ENCODE measurements around the gene INIP.

INIP gene, protein sequence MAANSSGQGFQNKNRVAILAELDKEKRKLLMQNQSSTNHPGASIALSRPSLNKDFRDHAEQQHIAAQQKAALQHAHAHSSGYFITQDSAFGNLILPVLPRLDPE

GRCh38 chr9:112717661-112718331, at the start of gene INIP:
TSS of gene INIP (minus strand) at chr9:112718117. CDS start at chr9:112716485, 1,632 bp downstream.
- Histone ChIP-seq H4K20me1 (ENCODE audit: insufficient read depth, low read length) (no peaks in the 10 kb centered on the region), H3K9me3 (ENCODE audit: insufficient read depth, low read length) (no peaks in the 10 kb centered on the region), H3K4me1 (ENCODE audit: low read length) (peaks cover 16% of the 10 kb centered on the region), H3K79me2 (ENCODE audit: low read length) (peaks cover 11% of the 10 kb centered on the region), H3K36me3 (replicated peaks; ENCODE audit: low read depth, low read length) (no peaks in the 10 kb centered on the region), H3K27ac (ENCODE audit: low read length) (peak within 1 kb of the TSS; percentile 73), H3K4me2 (ENCODE audit: low read length) (peak within 1 kb of the TSS; percentile 94), H2AFZ (ENCODE audit: low read depth, low read length) (peak within 1 kb of the TSS; percentile 83), H3K27me3 (ENCODE audit: low read depth, low read length) (no peaks in the 10 kb centered on the region), H3K9ac (ENCODE audit: low read length) (peak within 1 kb of the TSS; percentile 81), H3K4me3 (ENCODE audit: low read length) (peak within 1 kb of the TSS; percentile 99)
- TF ChIP-seq, protein P1, sequence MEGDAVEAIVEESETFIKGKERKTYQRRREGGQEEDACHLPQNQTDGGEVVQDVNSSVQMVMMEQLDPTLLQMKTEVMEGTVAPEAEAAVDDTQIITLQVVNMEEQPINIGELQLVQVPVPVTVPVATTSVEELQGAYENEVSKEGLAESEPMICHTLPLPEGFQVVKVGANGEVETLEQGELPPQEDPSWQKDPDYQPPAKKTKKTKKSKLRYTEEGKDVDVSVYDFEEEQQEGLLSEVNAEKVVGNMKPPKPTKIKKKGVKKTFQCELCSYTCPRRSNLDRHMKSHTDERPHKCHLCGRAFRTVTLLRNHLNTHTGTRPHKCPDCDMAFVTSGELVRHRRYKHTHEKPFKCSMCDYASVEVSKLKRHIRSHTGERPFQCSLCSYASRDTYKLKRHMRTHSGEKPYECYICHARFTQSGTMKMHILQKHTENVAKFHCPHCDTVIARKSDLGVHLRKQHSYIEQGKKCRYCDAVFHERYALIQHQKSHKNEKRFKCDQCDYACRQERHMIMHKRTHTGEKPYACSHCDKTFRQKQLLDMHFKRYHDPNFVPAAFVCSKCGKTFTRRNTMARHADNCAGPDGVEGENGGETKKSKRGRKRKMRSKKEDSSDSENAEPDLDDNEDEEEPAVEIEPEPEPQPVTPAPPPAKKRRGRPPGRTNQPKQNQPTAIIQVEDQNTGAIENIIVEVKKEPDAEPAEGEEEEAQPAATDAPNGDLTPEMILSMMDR (IDR thresholded peaks at IDR 0.05; ENCODE audit: low read depth, low read length), result peak; percentile 46
- TF ChIP-seq EZH2phosphoT487 (IDR thresholded peaks at IDR 0.05; ENCODE audit: low read depth), result no peak

DNA sequence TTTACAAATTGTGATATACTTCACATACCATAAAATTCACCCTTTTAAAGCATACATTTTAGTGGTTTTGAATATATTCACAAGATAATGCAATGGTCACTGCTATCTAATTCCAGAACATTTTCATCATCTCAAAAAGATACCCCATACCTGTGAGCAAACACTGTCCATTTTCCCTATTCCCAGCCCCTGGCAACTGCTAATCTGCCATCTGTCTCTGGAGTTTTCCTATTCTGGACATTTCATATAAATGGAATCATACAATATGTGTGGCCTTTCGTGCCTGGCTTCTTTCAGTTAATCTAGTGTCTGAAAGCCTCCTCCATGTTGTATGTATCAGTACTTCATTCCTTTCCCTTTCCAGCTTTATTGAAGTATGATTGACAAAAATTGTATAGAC, 47.4 kb upstream of the INIP start:
- Histone ChIP-seq H3K4me1 (ENCODE audit: low read length) (no peaks in the 10 kb centered on the region), H3K4me3 (ENCODE audit: low read length) (no peak overlapping the region), H3K4me2 (ENCODE audit: low read length) (no peak overlapping the region), H3K9me3 (ENCODE audit: insufficient read depth, low read length) (no peaks in the 10 kb centered on the region), H3K27ac (ENCODE audit: low read length) (no peak overlapping the region), H3K27me3 (ENCODE audit: low read depth, low read length) (no peaks in the 10 kb centered on the region), H3K9ac (ENCODE audit: low read length) (no peak overlapping the region), H3K79me2 (ENCODE audit: low read length) (no peaks in the 10 kb centered on the region), H3K36me3 (replicated peaks; ENCODE audit: low read depth, low read length) (no peaks in the 10 kb centered on the region), H4K20me1 (ENCODE audit: insufficient read depth, low read length) (no peaks in the 10 kb centered on the region; the same call in 1 of the 2 replicates), H2AFZ (ENCODE audit: low read depth, low read length) (no peak overlapping the region)
- no peak for TF ChIP-seq EZH2phosphoT487 (IDR thresholded peaks at IDR 0.05; ENCODE audit: low read depth)

DNA sequence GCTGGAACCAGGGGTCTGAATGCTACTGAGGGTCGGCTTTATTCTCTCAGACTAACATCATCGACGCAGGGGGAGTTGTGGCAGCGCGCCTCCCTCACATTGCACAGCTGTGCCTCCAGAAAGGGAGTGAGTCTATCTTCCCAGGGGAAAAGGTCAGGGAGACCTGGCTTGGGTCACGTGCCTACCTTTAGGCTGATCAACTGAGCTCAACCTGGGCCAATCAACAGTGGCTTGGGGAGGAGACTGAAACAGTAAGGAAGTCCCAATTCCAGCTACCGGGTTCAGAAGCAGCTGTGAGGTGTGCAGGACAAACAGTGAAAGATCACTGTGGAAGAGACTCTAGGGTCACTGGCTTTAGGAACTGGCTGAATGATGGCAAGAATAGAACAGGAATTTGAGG, 46.9 kb upstream of the INIP start:
- H4K20me1 ChIP-seq (ENCODE audit: insufficient read depth, low read length), result no peaks in the 10 kb centered on the region; the same call in 1 of the 2 replicates

GRCh38 chr9:112764344-112764743, 46.4 kb upstream of the INIP start:
- Histone ChIP-seq H3K27me3 (ENCODE audit: low read depth, low read length) (no peaks in the 10 kb centered on the region), H3K27ac (ENCODE audit: low read length) (no peak overlapping the region), H3K79me2 (ENCODE audit: low read length) (no peaks in the 10 kb centered on the region), H2AFZ (ENCODE audit: low read depth, low read length) (no peak overlapping the region), H3K4me1 (ENCODE audit: low read length) (no peaks in the 10 kb centered on the region), H3K9me3 (ENCODE audit: insufficient read depth, low read length) (no peaks in the 10 kb centered on the region), H3K4me2 (ENCODE audit: low read length) (no peak overlapping the region), H4K20me1 (ENCODE audit: insufficient read depth, low read length) (no peaks in the 10 kb centered on the region; the same call in 1 of the 2 replicates), H3K36me3 (replicated peaks; ENCODE audit: low read depth, low read length) (no peaks in the 10 kb centered on the region), H3K4me3 (ENCODE audit: low read length) (no peak overlapping the region), H3K9ac (ENCODE audit: low read length) (no peak overlapping the region)
- no peak for TF ChIP-seq EZH2phosphoT487 (IDR thresholded peaks at IDR 0.05; ENCODE audit: low read depth)

More for the DNA sequence above, 46.9 kb upstream of the INIP start:
- H3K27me3 ChIP-seq (ENCODE audit: low read depth, low read length), result no peaks in the 10 kb centered on the region
- H3K4me3 ChIP-seq (ENCODE audit: low read length), result no peak overlapping the region
- no peaks in the 10 kb centered on the region for H3K4me1 ChIP-seq (ENCODE audit: low read length)
- no peaks in the 10 kb centered on the region for H3K79me2 ChIP-seq (ENCODE audit: low read length)
- TF ChIP-seq EZH2phosphoT487 (IDR thresholded peaks at IDR 0.05; ENCODE audit: low read depth), result no peak
- TF ChIP-seq, protein P1 (IDR thresholded peaks at IDR 0.05; ENCODE audit: low read depth, low read length), result no peak
- no peak overlapping the region for H3K4me2 ChIP-seq (ENCODE audit: low read length)
- no peak overlapping the region for H3K27ac ChIP-seq (ENCODE audit: low read length)
- no peak overlapping the region for H2AFZ ChIP-seq (ENCODE audit: low read depth, low read length)
- H3K36me3 ChIP-seq (replicated peaks; ENCODE audit: low read depth, low read length), result no peaks in the 10 kb centered on the region
- no peak overlapping the region for H3K9ac ChIP-seq (ENCODE audit: low read length)
- no peaks in the 10 kb centered on the region for H3K9me3 ChIP-seq (ENCODE audit: insufficient read depth, low read length)

All from OCI-LY3 (cell line).